Gastrocnemius medialis (tissue), 4 donors: ENCODE measurements around the gene ABI3BP.

Experiments used
- CTCF ChIP-seq, 5 experiments: fragments of 450-650 bp in 3 of 5; fragments of 200-600 bp in 2 of 5; sonication (generic) in 2 of 5; IDR thresholded peaks in 4 of 5; conservative IDR thresholded peaks in 1 of 5; 1 replicate in 4 of 5; 2 replicates in 1 of 5; pipeline ENCODE4 v1.5.1; 2016 to 2019; ENCODE audit warnings: antibody characterized with exemption in 5 of 5, mild to moderate bottlenecking in 3 of 5, moderate library complexity in 3 of 5
- POLR2A ChIP-seq, 2 donors: fragments of 450-650 bp; IDR thresholded peaks; one replicate each; pipeline ENCODE4 v1.6.1; 2017; ENCODE audit warnings: antibody characterized with exemption in 2 of 2, mild to moderate bottlenecking in 2 of 2, moderate library complexity in 2 of 2

- no peak for TF ChIP-seq CTCF (IDR thresholded peaks at IDR 0.05 in 4 of 5, conservative IDR thresholded peaks at IDR 0.05 in 1 of 5)
- no peak for TF ChIP-seq POLR2A (IDR thresholded peaks at IDR 0.05)
These were observed 34.1 kb upstream of the ABI3BP start for GRCh38 chr3:101027286-101027685.
